CD4-positive, alpha-beta T cell treated with Interleukin-6 for 4 hours (primary cell): ENCODE data around the gene DNMBP.
"Not testable (repeated sequence)": the region's sequence is repeated elsewhere in the genome, so short reads cannot be mapped to it uniquely, and the experiment has no call there.

ENCODE experiments used
- DNase-seq: peaks from one replicate; pipeline ENCODE4 v3.0.0-alpha.2; 2020; ENCODE audit warnings: mixed read lengths

DNMBP gene

GRCh38 chr10:99943908-99944307, 65.8 kb downstream of the DNMBP start:
- no peak for DNase-seq

GRCh38 chr10:99941942-99942820, 67.6 kb downstream of the DNMBP start:
- DNase-seq, result no peak

GRCh38 chr10:99938563-99938962, 71.2 kb downstream of the DNMBP start:
- DNase-seq, result no peak

GRCh38 chr10:99937630-99938029, 72.1 kb downstream of the DNMBP start:
- no peak for DNase-seq

DNA sequence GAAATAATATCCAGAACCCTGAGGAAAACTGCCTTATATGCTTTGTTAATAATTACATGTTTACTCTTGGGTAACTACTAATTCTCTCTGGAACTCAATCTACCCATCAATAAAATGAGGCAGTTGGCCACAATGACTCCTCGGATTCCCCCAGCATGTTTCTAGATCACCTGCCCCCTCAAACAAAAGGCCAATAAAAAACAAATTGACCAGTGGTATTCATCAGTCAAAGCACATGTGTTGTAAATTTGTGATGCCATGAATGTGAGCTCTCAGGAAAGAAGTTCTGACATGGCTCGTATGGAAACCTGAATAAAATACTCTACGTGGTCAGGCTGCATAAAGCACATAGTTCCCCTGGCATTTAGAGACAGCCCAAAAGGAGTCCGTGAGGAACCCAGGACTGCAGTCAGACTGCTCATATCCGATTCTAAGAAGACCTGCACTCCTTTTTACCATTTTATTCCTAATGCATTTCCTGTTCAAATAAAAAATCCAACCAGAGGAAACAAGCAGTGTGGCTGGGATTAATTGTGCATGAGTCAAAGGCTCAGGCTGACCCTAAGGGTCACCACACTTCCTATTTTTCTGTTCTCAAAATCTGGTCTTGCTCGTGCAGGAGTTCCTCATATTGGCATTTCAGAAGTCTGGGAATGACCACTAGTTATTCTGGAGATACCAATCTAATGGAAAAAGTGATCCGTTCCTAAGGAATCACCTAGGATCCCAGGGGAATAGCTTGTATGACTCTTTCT, 77.4 kb downstream of the DNMBP start:
- DNase-seq, result not testable (repeated sequence)

GRCh38 chr10:99930731-99931550, 78.8 kb downstream of the DNMBP start:
- peak; percentile 8 for DNase-seq

DNA sequence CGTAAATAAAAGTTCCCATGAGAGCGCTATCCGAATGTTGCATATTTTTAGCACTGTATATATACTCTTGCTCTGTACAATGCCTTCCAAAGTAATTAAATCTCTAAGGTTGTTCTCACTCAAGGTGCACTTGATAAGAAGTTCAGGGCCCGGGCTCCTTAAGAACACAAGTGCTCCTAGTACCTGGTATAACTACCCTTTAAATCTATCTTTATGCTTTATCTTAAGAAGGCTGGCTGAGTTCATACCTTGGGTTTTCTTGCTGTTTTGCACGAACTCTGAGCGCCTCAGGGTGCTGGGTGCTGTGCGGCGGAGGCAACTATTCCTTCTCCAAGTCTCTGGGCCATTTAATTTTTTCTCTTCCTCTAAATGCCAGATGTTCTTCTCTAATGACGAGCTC, 80.4 kb downstream of the DNMBP start:
- no peak for DNase-seq

- no peak for DNase-seq
These were observed 81.9 kb downstream of the DNMBP start for GRCh38 chr10:99927721-99928280.

GRCh38 chr10:99926925-99927720, 82.6 kb downstream of the DNMBP start:
- DNase-seq, result no peak

DNA sequence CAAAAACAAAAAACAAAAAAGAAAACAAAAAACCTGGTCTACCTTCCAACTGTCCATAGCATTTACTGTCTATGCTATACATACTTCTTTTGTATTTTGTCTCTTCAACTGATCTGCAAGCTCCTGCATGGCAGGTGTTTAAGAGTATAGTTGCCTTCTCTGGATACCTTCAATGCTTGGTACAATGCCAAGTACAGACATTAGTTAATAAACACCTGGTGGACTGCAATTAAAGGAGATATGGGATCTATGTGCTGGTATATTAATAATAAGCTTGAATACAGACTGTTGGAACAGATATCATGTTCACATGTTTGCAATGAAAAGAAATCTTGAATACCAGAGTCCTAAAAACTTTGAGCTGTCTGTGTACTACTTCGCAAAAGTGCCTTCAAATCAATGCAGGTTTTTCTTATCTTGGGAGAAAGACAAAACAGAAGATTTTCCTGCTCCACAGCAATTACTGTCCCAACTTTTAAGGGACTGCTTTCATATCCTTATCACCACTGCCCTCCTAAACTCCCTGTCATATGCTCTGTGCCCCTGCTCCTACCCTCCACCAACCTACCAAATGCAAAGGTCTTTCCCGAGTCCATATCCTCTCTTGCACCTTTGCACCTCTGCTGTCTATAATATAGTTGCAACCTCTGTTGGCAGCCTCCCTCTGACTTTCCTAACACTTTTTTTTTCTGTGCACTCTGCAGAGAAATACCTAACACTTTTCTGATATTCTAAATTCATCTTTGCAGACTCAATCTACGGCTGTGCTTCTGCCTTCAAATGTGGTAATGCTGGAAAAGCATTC, 85.1 kb downstream of the DNMBP start:
- no peak for DNase-seq

DNA sequence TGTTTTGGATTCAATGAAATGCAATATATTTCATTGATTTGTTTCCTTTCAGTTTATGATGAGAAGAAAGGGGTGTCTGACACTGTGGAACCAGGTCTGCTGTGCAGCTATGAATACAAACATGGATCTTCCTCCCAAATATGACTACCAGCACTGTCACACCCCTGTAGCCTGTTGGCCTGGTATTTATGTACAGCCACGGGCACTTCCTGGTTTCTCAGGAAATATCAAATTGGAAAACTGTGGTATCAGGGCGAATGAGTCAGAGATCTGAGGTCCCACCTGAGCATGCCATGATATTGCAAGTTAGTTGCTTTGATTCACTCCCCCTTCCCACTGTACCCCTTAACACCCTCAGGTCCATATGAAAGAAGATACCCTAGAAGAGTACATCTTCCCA, 87.8 kb downstream of the DNMBP start:
- no peak for DNase-seq

GRCh38 chr10:99920901-99921300, 88.8 kb downstream of the DNMBP start:
- no peak for DNase-seq

DNA sequence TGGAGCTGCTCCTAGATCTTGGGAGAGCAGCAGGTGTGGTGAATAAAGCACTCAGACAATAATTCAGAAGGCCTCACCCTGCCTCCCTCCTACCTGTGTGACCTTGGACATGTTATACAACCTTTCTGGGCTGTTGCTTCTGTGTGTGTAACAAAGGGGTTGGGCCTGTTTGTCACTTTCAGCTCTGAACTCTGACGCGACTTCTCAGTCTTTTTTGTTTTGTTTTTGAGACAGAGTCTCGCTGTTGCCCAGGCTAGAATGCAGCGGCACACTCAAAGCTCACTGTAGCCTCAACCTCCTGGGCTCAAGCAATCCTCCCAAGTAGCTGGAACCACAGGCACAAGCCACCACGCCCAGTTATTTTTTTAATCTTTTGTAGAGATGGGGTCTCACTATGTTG, 89.3 kb downstream of the DNMBP start:
- DNase-seq, result no peak

- DNase-seq, result no peak
These were observed 91.6 kb downstream of the DNMBP start for GRCh38 chr10:99917963-99918825.

GRCh38 chr10:99916776-99917175, 93.0 kb downstream of the DNMBP start:
- DNase-seq, result no peak

- no peak for DNase-seq
These were observed 94.3 kb downstream of the DNMBP start for GRCh38 chr10:99915414-99915813.

GRCh38 chr10:99914236-99914635, 95.5 kb downstream of the DNMBP start:
- no peak for DNase-seq

GRCh38 chr10:99913831-99914235, 95.9 kb downstream of the DNMBP start:
- no peak for DNase-seq

- DNase-seq, result no peak
These were observed 97.7 kb downstream of the DNMBP start for GRCh38 chr10:99912041-99912440.

DNA sequence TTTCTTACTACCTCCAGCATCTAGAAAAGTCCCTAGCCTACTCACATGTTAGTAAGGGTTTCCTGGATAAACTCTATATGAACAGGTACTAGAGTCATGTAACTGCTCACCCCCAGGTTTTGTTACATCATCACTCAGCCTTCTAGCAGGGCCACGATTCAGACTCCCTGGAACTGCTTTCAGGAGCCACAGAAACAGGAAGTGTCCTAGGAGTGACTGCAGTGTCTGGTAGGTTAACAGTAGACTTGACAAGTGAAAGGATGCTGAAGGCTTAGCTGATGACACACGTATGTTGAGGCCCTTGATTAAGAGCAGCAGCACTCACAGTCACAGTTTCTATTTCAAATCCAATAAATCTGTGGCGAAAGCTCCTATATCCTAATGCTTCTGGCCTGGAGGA, 101.2 kb downstream of the DNMBP start:
- no peak for DNase-seq
